ENCODE measurements around the gene CEBPG.
A peak's percentile ranks its signal among the peaks of the same experiment; 100 is the strongest.

CEBPG gene

GRCh38 chr19:33426621-33427361 lies 53.3 kb downstream of the CEBPG start:
- no peak for DNase-seq

GRCh38 chr19:33427801-33428626 lies 54.5 kb downstream of the CEBPG start:
- DNase-seq, result no peak

- no peak for DNase-seq
These were observed 55.2 kb downstream of the CEBPG start for GRCh38 chr19:33428627-33429125.

DNA sequence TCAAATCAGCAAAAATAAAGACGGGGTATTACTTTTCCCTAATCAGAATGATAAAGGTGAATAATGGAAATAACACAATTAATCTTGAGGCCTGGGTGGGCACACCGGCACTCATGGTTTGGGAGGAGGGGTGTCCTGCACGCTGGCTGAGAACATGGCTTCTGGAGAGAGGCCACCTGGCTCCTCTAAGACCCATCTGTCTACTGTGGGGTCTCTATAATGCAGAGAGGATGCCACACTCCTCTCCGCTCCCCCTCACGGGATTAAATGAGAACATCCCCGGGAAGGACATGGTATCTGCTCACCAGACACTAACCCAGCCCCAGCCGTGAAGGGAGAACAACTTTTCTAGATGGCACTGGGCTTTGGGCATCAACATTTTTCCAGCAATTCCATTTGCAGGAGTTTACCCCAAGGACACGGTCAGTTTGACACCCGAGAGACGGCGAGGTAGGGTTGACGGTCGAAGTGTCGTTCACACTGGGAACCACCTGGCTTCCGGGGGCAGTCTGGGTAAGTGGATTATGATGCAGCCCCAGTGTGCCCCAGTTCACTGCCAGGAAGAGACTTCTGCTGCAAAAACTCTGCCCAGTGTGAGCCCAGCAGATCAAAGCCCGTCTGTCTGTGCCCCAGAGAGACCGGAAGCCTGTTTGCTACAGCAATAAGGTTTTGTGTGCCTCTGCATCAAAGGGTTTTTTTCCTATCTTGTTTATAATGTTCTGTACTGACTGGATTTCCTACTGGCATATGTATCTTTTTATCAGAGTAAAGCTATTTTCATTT lies 56.6 kb downstream of the CEBPG start:
- no peak for DNase-seq

GRCh38 chr19:33430674-33431277 lies 57.3 kb downstream of the CEBPG start:
- peak; percentile 74 to 80 for DNase-seq

DNA sequence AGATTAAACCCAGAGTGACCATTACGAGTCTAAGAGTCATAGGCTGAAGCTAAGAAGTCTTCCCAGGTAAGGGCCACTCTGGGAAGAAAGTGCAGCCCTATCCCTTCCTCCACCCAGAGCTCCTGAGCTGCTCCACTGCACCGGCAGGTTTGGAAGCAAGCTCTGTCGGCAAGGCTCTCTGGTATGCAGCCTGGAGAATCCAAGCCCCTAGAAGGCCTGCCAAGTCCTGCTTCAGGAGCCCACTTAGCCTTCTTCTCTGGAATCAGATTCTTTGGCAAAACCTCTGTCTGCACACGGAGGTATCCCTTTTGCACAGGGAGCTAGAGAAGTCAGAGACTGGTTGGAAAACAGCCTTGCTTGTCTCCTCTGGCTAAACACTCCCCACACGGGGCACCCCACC lies 58.5 kb downstream of the CEBPG start:
- no peak for DNase-seq
